Naive B cell (primary cell): ENCODE results near the gene CA9. TPM values are rescaled to one million over a fixed set of nuclear protein-coding genes. Genes with fewer than 3 reads are reported as not detected.

Experiments used
- ATAC-seq, 2 donors: fragments of 150-1000 bp; cut with Tn5 transposase; 2 replicates each; pipeline ENCODE4 v1.10.0; 2021; ENCODE audit warnings: low read depth in 2 of 2, mild to moderate bottlenecking in 2 of 2, moderate library complexity in 2 of 2
- DNase-seq: peaks from one replicate; pipeline ENCODE4 v3.0.0; 2022
- H3K27ac Mint-ChIP-seq, 6 donors: one replicate each; pipeline ENCODE4 v1.8.0; 2020 to 2022; ENCODE audit warnings: mild to moderate bottlenecking in 6 of 6, mixed read lengths in 6 of 6, moderate library complexity in 5 of 6, inconsistent platforms in 2 of 6
- H3K27me3 Mint-ChIP-seq, 3 donors: one replicate each; pipeline ENCODE4 v1.8.0; 2021 to 2022; ENCODE audit warnings: mixed read lengths in 3 of 3, mild to moderate bottlenecking in 1 of 3
- H3K36me3 Mint-ChIP-seq, 2 donors: one replicate each; pipeline ENCODE4 v1.8.0; 2020 to 2022; ENCODE audit warnings: mixed read lengths in 2 of 2, inconsistent platforms in 1 of 2, mild to moderate bottlenecking in 1 of 2
- H3K4me1 Mint-ChIP-seq, 3 donors: one replicate each; pipeline ENCODE4 v1.8.0; 2020 to 2022; ENCODE audit warnings: mixed read lengths in 3 of 3, inconsistent platforms in 1 of 3, mild to moderate bottlenecking in 1 of 3, moderate library complexity in 1 of 3
- H3K4me3 Mint-ChIP-seq, 8 donors: one replicate each; pipeline ENCODE4 v1.8.0; 2020 to 2022; ENCODE audit warnings: mild to moderate bottlenecking in 8 of 8, mixed read lengths in 8 of 8, moderate library complexity in 8 of 8, inconsistent platforms in 2 of 8
- H3K9me3 Mint-ChIP-seq, 7 donors: one replicate each; pipeline ENCODE4 v1.8.0; 2020 to 2022; ENCODE audit warnings: mixed read lengths in 7 of 7, mild to moderate bottlenecking in 5 of 7, inconsistent platforms in 2 of 7, moderate library complexity in 1 of 7
- polyA plus RNA-seq, 6 donors: library from polyadenylated mRNA; unstranded; fragments of 300-500 nt; fragmentation: Illumina TruSeq; gene quantifications; one replicate each; pipeline ENCODE4 v1.2.3, GENCODE V29; 2021; ENCODE audit warnings: low read depth in 6 of 6

Gene CA9
- polyA plus RNA-seq, 6 donors from 2014 or later, result not detected

- peak overlapping the region in 2 of 6 donors; percentile 58 to 67 for H3K27ac Mint-ChIP-seq
- H3K36me3 Mint-ChIP-seq, result no peaks in the 10 kb centered on the region
- no peaks in the 10 kb centered on the region for H3K9me3 Mint-ChIP-seq
- H3K4me1 Mint-ChIP-seq, result peaks cover 11 to 23% (median 13%) of the 10 kb centered on the region in 3 donors
- peaks cover 0 to 3% (median 0%) of the 10 kb centered on the region in 3 donors for H3K27me3 Mint-ChIP-seq
- no peak overlapping the region for H3K4me3 Mint-ChIP-seq
- ATAC-seq (no peak), DNase-seq (no peak)
Observed at GRCh38 chr9:35683323-35683722, 9.6 kb downstream of the CA9 start.

- DNase-seq (no peak), ATAC-seq (no peak)
- H3K4me1 Mint-ChIP-seq, result peaks cover 10 to 25% (median 15%) of the 10 kb centered on the region in 3 donors
- no peaks in the 10 kb centered on the region for H3K9me3 Mint-ChIP-seq
- H3K36me3 Mint-ChIP-seq, result no peaks in the 10 kb centered on the region
- no peak overlapping the region for H3K4me3 Mint-ChIP-seq
- H3K27ac Mint-ChIP-seq, result no peak overlapping the region
- H3K27me3 Mint-ChIP-seq, result peaks cover 0 to 3% (median 0%) of the 10 kb centered on the region in 3 donors
Observed at GRCh38 chr9:35684921-35685320, 11.2 kb downstream of the CA9 start.

GRCh38 chr9:35685506-35685905 is 11.8 kb downstream of the CA9 start:
- no peak overlapping the region for H3K4me3 Mint-ChIP-seq
- H3K27ac Mint-ChIP-seq, result no peak overlapping the region
- no peaks in the 10 kb centered on the region for H3K9me3 Mint-ChIP-seq
- ATAC-seq, result no peak
- H3K36me3 Mint-ChIP-seq, result no peaks in the 10 kb centered on the region
- H3K4me1 Mint-ChIP-seq, result peaks cover 4 to 21% (median 9%) of the 10 kb centered on the region in 3 donors
- peaks cover 0 to 3% (median 0%) of the 10 kb centered on the region in 3 donors for H3K27me3 Mint-ChIP-seq
- no peak for DNase-seq

- H3K27ac Mint-ChIP-seq, result no peak overlapping the region
- H3K9me3 Mint-ChIP-seq, result no peaks in the 10 kb centered on the region
- no peaks in the 10 kb centered on the region for H3K36me3 Mint-ChIP-seq
- H3K4me1 Mint-ChIP-seq, result peaks cover 9 to 20% (median 12%) of the 10 kb centered on the region in 3 donors
- H3K27me3 Mint-ChIP-seq, result no peaks in the 10 kb centered on the region
- no peak for ATAC-seq
- H3K4me3 Mint-ChIP-seq, result peak overlapping the region in 2 of 8 donors; percentile 12 to 62
- no peak for DNase-seq
Observed at GRCh38 chr9:35686222-35687203, 12.8 kb downstream of the CA9 start.

GRCh38 chr9:35687306-35687705 is 13.6 kb downstream of the CA9 start:
- DNase-seq (no peak), ATAC-seq (no peak)
- Mint-ChIP-seq H3K27me3 (no peaks in the 10 kb centered on the region), H3K9me3 (no peaks in the 10 kb centered on the region), H3K4me1 (peaks cover 15 to 20% (median 16%) of the 10 kb centered on the region in 3 donors), H3K4me3 (peak overlapping the region in 2 of 8 donors; percentile 8 to 23), H3K27ac (peak overlapping the region in 1 of 6 donors; percentile 3), H3K36me3 (no peaks in the 10 kb centered on the region)

GRCh38 chr9:35687972-35688557 is 14.3 kb downstream of the CA9 start:
- Mint-ChIP-seq H3K27me3 (no peaks in the 10 kb centered on the region), H3K4me3 (peak overlapping the region in 5 of 8 donors; percentile 24 to 59 (median 51)), H3K9me3 (no peaks in the 10 kb centered on the region), H3K4me1 (peaks cover 14 to 16% (median 15%) of the 10 kb centered on the region in 3 donors), H3K36me3 (no peaks in the 10 kb centered on the region), H3K27ac (no peak overlapping the region)
- DNase-seq, result no peak
- no peak for ATAC-seq

GRCh38 chr9:35688558-35689541 is 15.1 kb downstream of the CA9 start:
- H3K27me3 Mint-ChIP-seq, result no peaks in the 10 kb centered on the region
- DNase-seq (no peak), ATAC-seq (peak in 1 of 2 donors; percentile 25)
- peak overlapping the region; percentile 36 to 90 (median 66) for H3K4me3 Mint-ChIP-seq
- H3K4me1 Mint-ChIP-seq, result peaks cover 13 to 16% (median 14%) of the 10 kb centered on the region in 3 donors
- no peaks in the 10 kb centered on the region for H3K36me3 Mint-ChIP-seq
- H3K9me3 Mint-ChIP-seq, result no peaks in the 10 kb centered on the region
- H3K27ac Mint-ChIP-seq, result no peak overlapping the region

GRCh38 chr9:35689542-35690293 is 16.0 kb downstream of the CA9 start, which contains the start of gene TPM2:
TPM2 (minus strand) TSS chr9:35689925; CDS start chr9:35689817, 108 bp downstream.
- Mint-ChIP-seq H3K9me3 (no peaks in the 10 kb centered on the region), H3K27me3 (no peaks in the 10 kb centered on the region), H3K4me1 (peaks cover 10 to 16% (median 13%) of the 10 kb centered on the region in 3 donors), H3K36me3 (no peaks in the 10 kb centered on the region), H3K27ac (peak within 1 kb of the TSS in 3 of 6 donors; percentile 73 to 89 (median 81)), H3K4me3 (peak within 1 kb of the TSS; percentile 87 to 98 (median 93))
- ATAC-seq (peak; percentile 25 to 26), DNase-seq (no peak)

- ATAC-seq (peak; percentile 8 to 18), DNase-seq (no peak)
- Mint-ChIP-seq H3K36me3 (no peaks in the 10 kb centered on the region), H3K27me3 (no peaks in the 10 kb centered on the region), H3K4me1 (peaks cover 10 to 16% (median 13%) of the 10 kb centered on the region in 3 donors), H3K9me3 (no peaks in the 10 kb centered on the region), H3K27ac (peak overlapping the region in 2 of 6 donors; percentile 73 to 81), H3K4me3 (peak overlapping the region; percentile 77 to 98 (median 90))
Observed at GRCh38 chr9:35690294-35690613, 16.5 kb downstream of the CA9 start.

GRCh38 chr9:35690614-35691333 is 17.0 kb downstream of the CA9 start:
- H3K27ac Mint-ChIP-seq, result peak overlapping the region in 5 of 6 donors; percentile 43 to 89 (median 60)
- H3K36me3 Mint-ChIP-seq, result no peaks in the 10 kb centered on the region
- H3K4me1 Mint-ChIP-seq, result peaks cover 10 to 16% (median 13%) of the 10 kb centered on the region in 3 donors
- no peaks in the 10 kb centered on the region for H3K9me3 Mint-ChIP-seq
- H3K27me3 Mint-ChIP-seq, result no peaks in the 10 kb centered on the region
- peak overlapping the region; percentile 87 to 98 (median 93) for H3K4me3 Mint-ChIP-seq
- no peak for DNase-seq
- peak; percentile 43 to 45 for ATAC-seq

GRCh38 chr9:35691334-35691650 is 17.6 kb downstream of the CA9 start:
- Mint-ChIP-seq H3K27me3 (no peaks in the 10 kb centered on the region), H3K27ac (peak overlapping the region in 5 of 6 donors; percentile 29 to 89 (median 56)), H3K9me3 (no peaks in the 10 kb centered on the region), H3K36me3 (no peaks in the 10 kb centered on the region), H3K4me1 (peaks cover 10 to 17% (median 13%) of the 10 kb centered on the region in 3 donors), H3K4me3 (peak overlapping the region; percentile 87 to 98 (median 92))
- ATAC-seq (peak; percentile 28 to 34), DNase-seq (no peak)
